HL-60 (cell line): ENCODE data around the gene CCSER1.

Experiments used
- GABPA ChIP-seq: IDR thresholded peaks from 2 replicates; pipeline ENCODE4 v1.6.1; 2012; ENCODE audit warnings: low read depth
- POLR2AphosphoS5 ChIP-seq: IDR thresholded peaks from 2 replicates; pipeline ENCODE4 v1.6.1; 2012; ENCODE audit warnings: low read depth
- SPI1 ChIP-seq: IDR thresholded peaks from 2 replicates; pipeline ENCODE4 v1.6.1; 2012; ENCODE audit warnings: low read depth, mild to moderate bottlenecking, borderline replicate concordance
- TF ChIP-seq, protein P1 (sequence below): IDR thresholded peaks from one replicate; pipeline ENCODE4 v1.5.1; 2011; ENCODE audit warnings: low read length, control low read depth, inconsistent platforms; ENCODE audit not compliant: insufficient read depth
- TF ChIP-seq, protein P2 (sequence below): IDR thresholded peaks from 2 replicates; pipeline ENCODE4 v1.6.1; 2012; ENCODE audit warnings: low read depth; ENCODE audit not compliant: insufficient replicate concordance

DNA sequence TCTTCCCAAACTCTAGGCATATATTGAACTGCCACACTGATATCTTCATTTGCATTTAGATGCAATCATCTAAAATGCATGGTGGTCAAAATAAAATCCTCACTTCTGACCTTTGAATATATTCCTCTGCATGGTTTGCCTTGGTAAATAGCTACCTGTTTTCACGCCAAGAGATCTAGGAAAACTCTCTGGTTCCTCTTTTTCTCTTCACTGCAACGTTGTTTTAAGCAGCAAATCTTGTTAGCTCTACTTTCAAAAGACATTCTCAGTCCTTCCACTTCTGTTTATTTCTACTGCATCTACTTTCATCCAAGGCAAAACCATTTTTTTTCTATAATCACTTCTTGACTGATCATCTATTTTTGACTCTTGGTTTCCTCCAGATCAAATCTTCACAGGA, 1174.9 kb downstream of the CCSER1 start:
- TF ChIP-seq, protein P1, sequence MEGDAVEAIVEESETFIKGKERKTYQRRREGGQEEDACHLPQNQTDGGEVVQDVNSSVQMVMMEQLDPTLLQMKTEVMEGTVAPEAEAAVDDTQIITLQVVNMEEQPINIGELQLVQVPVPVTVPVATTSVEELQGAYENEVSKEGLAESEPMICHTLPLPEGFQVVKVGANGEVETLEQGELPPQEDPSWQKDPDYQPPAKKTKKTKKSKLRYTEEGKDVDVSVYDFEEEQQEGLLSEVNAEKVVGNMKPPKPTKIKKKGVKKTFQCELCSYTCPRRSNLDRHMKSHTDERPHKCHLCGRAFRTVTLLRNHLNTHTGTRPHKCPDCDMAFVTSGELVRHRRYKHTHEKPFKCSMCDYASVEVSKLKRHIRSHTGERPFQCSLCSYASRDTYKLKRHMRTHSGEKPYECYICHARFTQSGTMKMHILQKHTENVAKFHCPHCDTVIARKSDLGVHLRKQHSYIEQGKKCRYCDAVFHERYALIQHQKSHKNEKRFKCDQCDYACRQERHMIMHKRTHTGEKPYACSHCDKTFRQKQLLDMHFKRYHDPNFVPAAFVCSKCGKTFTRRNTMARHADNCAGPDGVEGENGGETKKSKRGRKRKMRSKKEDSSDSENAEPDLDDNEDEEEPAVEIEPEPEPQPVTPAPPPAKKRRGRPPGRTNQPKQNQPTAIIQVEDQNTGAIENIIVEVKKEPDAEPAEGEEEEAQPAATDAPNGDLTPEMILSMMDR = no peak
- TF ChIP-seq POLR2AphosphoS5 = no peak
- TF ChIP-seq, protein P2, sequence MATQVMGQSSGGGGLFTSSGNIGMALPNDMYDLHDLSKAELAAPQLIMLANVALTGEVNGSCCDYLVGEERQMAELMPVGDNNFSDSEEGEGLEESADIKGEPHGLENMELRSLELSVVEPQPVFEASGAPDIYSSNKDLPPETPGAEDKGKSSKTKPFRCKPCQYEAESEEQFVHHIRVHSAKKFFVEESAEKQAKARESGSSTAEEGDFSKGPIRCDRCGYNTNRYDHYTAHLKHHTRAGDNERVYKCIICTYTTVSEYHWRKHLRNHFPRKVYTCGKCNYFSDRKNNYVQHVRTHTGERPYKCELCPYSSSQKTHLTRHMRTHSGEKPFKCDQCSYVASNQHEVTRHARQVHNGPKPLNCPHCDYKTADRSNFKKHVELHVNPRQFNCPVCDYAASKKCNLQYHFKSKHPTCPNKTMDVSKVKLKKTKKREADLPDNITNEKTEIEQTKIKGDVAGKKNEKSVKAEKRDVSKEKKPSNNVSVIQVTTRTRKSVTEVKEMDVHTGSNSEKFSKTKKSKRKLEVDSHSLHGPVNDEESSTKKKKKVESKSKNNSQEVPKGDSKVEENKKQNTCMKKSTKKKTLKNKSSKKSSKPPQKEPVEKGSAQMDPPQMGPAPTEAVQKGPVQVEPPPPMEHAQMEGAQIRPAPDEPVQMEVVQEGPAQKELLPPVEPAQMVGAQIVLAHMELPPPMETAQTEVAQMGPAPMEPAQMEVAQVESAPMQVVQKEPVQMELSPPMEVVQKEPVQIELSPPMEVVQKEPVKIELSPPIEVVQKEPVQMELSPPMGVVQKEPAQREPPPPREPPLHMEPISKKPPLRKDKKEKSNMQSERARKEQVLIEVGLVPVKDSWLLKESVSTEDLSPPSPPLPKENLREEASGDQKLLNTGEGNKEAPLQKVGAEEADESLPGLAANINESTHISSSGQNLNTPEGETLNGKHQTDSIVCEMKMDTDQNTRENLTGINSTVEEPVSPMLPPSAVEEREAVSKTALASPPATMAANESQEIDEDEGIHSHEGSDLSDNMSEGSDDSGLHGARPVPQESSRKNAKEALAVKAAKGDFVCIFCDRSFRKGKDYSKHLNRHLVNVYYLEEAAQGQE = no peak
- no peak for TF ChIP-seq GABPA
- TF ChIP-seq SPI1 = no peak
